RWPE2 (cell line): Measurements from ENCODE around the gene NBEAL2.

Experiments used
- ATAC-seq: fragments of 200-7000 bp; cut with Tn5 transposase; 3 replicates; pipeline ENCODE4 v1.9.1; 2021; ENCODE audit warnings: low read depth
- DNase-seq: peaks from one replicate; pipeline ENCODE4 v3.0.0-alpha.2; 2020; ENCODE audit warnings: low spot score
- H3K27ac ChIP-seq: fragments of 450-650 bp; 2 replicates; pipeline ENCODE4 v1.5.1; 2017; ENCODE audit warnings: mild to moderate bottlenecking; ENCODE audit not compliant: poor library complexity, severe bottlenecking
- H3K27me3 ChIP-seq: fragments of 250-450 bp; sonication (Bioruptor Pico); 2 replicates; pipeline ENCODE4 v1.5.1; 2021; ENCODE audit warnings: mild to moderate bottlenecking, moderate library complexity; ENCODE audit not compliant: insufficient read depth, poor library complexity, severe bottlenecking
- H3K36me3 ChIP-seq: fragments of 250-450 bp; sonication (Bioruptor Pico); 2 replicates; pipeline ENCODE4 v1.5.1; 2020; ENCODE audit warnings: low read depth, mild to moderate bottlenecking, moderate library complexity
- H3K4me1 ChIP-seq: fragments of 250-450 bp; sonication (Bioruptor Pico); 2 replicates; pipeline ENCODE4 v1.5.1; 2021; ENCODE audit warnings: mild to moderate bottlenecking, moderate library complexity; ENCODE audit not compliant: insufficient read depth, poor library complexity, severe bottlenecking
- H3K4me3 ChIP-seq: fragments of 250-450 bp; sonication (Bioruptor Pico); 2 replicates; pipeline ENCODE4 v1.5.1; 2021; ENCODE audit warnings: mild to moderate bottlenecking, moderate library complexity; ENCODE audit not compliant: severe bottlenecking
- H3K9me3 ChIP-seq: fragments of 250-450 bp; sonication (Bioruptor Pico); 2 replicates; pipeline ENCODE4 v1.5.1; 2021; ENCODE audit warnings: mild to moderate bottlenecking, moderate library complexity; ENCODE audit not compliant: severe bottlenecking
- TF ChIP-seq, protein P1 (sequence below): fragments of 450-650 bp; IDR thresholded peaks from one replicate; pipeline ENCODE4 v1.5.1; 2017; ENCODE audit warnings: mild to moderate bottlenecking, moderate library complexity; ENCODE audit not compliant: poor library complexity, severe bottlenecking

NBEAL2 gene

DNA sequence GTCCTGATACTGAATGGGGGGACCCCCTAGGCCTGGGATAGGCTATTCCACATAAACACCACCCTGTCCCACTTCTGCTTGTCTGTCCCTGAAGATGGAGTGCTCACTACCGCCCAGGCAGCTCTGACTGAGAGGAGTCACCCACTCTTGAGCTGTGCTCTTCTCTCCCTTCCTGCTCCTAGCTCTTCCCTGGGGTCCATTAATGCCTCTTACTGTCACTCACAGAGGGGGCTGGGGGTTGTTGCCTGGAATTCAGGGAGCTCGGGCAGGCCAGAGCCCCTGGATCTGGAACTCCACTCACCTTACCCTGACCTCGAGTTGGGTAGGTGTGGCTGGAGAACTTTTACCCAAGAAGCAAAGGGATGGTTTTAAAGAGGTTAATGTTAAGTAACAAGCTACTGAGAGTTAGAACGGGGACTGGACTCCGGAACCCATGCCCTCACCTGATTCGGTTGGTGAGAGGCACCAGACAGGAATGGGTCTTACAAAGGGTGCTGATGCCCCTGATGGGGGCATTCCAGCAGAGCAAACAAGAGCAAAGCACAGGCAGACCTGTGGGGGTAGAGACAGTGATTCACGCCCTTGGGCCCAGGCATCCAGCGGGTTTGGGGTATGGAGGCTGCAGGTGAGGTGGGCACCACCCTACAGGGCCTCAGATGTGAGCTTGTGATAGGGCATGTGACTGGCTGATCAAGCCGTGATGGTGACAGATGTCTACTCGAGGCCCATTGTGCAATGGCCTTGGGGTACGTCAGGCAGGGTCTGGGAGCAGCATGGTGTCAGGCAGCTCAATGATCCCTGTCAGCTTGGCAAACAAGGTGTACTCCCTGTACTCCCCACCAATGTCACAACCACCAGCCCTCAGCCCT lies 5.4 kb downstream of the NBEAL2 start:
- 0 out of 2 replicates have a peak, but pooled peaks cover 7% of the 10 kb centered on the region for H3K36me3 ChIP-seq
- no peak overlapping the region for H3K4me3 ChIP-seq
- no peaks in the 10 kb centered on the region for H3K27me3 ChIP-seq
- TF ChIP-seq, protein P1, sequence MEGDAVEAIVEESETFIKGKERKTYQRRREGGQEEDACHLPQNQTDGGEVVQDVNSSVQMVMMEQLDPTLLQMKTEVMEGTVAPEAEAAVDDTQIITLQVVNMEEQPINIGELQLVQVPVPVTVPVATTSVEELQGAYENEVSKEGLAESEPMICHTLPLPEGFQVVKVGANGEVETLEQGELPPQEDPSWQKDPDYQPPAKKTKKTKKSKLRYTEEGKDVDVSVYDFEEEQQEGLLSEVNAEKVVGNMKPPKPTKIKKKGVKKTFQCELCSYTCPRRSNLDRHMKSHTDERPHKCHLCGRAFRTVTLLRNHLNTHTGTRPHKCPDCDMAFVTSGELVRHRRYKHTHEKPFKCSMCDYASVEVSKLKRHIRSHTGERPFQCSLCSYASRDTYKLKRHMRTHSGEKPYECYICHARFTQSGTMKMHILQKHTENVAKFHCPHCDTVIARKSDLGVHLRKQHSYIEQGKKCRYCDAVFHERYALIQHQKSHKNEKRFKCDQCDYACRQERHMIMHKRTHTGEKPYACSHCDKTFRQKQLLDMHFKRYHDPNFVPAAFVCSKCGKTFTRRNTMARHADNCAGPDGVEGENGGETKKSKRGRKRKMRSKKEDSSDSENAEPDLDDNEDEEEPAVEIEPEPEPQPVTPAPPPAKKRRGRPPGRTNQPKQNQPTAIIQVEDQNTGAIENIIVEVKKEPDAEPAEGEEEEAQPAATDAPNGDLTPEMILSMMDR: no peak
- DNase-seq (no peak), ATAC-seq (no peak)
- no peaks in the 10 kb centered on the region for H3K9me3 ChIP-seq
- H3K4me1 ChIP-seq: peaks cover 49% of the 10 kb centered on the region
- H3K27ac ChIP-seq: no peak overlapping the region

DNA sequence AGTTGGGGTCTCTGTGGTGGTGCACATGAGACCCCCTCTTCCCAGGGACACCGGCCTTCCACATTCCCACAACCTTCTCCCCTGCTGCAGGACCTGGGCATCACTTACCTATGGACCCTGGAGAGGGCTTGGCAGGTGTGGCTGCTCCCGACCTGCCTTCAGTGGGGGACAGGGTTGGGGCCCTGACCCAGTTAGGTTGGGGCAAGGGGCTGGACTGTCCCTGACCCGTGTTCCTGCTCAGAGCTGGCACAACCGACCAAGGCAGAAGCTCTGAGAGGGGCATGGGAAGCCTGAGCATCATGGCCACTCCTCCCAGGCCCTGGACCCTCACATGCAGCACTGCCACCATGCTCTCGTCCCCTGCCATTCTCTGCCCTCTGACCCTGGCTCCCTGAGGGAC lies 6.1 kb downstream of the NBEAL2 start:
- Histone ChIP-seq H3K4me1 (peaks cover 47% of the 10 kb centered on the region), H3K36me3 (0 out of 2 replicates have a peak, but pooled peaks cover 9% of the 10 kb centered on the region), H3K27ac (peak overlapping the region; percentile 67), H3K9me3 (no peaks in the 10 kb centered on the region), H3K4me3 (no peak overlapping the region), H3K27me3 (no peaks in the 10 kb centered on the region)
- TF ChIP-seq, protein P1: no peak
- no peak for DNase-seq
- ATAC-seq: no peak

DNA sequence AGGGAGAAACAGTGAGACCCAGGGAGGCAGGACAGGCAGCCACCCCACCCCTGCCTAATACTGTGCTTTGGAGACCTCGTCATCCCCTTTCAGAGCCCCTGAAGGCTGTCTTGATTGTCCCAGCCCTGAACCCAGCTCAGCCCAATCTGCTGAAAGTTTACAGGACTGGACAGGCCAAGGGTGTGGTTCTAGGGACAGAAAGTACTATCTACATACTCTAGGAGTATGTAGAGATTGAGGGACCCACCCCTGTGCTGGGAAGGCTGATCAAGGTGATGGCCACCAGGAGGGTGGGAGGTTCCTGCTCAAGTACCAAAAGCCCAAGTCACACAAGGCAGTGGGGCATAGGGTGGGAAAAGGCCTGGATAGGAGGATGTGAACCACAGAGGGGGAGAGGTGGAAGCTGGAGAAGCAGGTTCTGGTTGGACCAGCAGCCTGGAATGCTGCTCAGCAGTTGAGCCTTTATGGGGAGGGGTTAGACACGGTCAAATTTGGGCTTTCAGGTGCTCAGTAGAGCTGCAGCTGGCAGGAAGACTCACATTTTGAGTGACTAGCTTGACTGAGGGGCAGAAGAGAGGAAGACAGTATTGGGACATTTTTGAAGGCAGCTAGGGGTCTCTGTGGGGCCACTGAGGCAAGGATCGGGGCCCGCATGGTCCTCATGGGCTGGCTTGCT lies 6.7 kb downstream of the NBEAL2 start:
- DNase-seq (no peak), ATAC-seq (no peak)
- peaks cover 12% of the 10 kb centered on the region; the same call in 1 of the 2 replicates for H3K36me3 ChIP-seq
- H3K4me1 ChIP-seq: peaks cover 41% of the 10 kb centered on the region
- peak overlapping the region; percentile 67 for H3K27ac ChIP-seq
- no peaks in the 10 kb centered on the region for H3K9me3 ChIP-seq
- no peaks in the 10 kb centered on the region for H3K27me3 ChIP-seq
- TF ChIP-seq, protein P1: no peak
- no peak overlapping the region for H3K4me3 ChIP-seq

DNA sequence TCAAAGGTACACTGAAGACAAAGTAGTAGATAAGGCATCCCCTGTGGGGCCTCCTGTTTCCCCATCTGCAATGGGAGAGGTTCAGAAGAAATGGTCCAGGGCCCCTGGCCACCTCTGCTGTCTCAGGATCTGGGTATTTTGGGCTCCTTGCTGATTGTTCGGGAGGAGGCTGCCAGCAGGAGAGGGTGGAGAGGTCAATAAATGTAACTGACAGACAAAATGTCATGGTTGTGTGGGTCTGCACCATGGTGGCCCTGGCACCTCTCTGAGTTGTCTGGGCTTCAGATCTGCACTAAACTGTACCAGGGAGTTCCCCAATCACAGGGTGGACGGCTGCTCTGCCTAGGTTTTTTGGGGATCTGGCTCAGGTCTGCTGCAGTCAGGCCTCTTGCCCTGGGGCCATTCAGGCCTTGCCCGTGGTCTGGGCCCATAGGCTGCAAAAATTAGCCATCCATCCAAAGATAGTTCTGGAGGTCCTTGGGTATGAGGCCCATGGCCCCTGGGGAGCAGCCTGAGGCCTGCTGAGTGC lies 7.4 kb downstream of the NBEAL2 start:
- TF ChIP-seq, protein P1: no peak
- Histone ChIP-seq H3K4me1 (peaks cover 34% of the 10 kb centered on the region), H3K27ac (peak overlapping the region; percentile 67), H3K9me3 (no peaks in the 10 kb centered on the region), H3K27me3 (no peaks in the 10 kb centered on the region), H3K4me3 (no peak overlapping the region), H3K36me3 (peaks cover 16% of the 10 kb centered on the region; the same call in 1 of the 2 replicates)
- DNase-seq: no peak
- no peak for ATAC-seq
